PC-3 (cell line): Measurements from ENCODE around the gene ONECUT1. TPM values are rescaled to one million over a fixed set of nuclear protein-coding genes. Genes with fewer than 3 reads are reported as not detected.

Source experiments
- ATAC-seq: fragments of 200-7000 bp; cut with Tn5 transposase; 2 replicates; pipeline ENCODE4 v1.9.1; 2020; ENCODE audit warnings: mild to moderate bottlenecking, moderate library complexity
- BruUV-seq: library from RNA; stranded (reverse); fragments of 400-500 nt; replicated peaks from 2 replicates; lab custom pipeline; 2021; lab: Mats Ljungman, UMichigan
- CTCF ChIA-PET: fragments of 300-600 bp; sonication (Branson Sonifier 250); formaldehyde crosslinking; loops from one replicate; lab custom pipeline; 2022; ENCODE audit warnings: antibody characterized with exemption; lab: Charles Lee
- POLR2A ChIA-PET: fragments of 300-600 bp; sonication (Branson Sonifier 250); formaldehyde crosslinking; loops from one replicate; lab custom pipeline; 2022; ENCODE audit warnings: antibody characterized with exemption; ENCODE audit not compliant: unreplicated experiment; lab: Charles Lee
- DNase-seq: peaks from one replicate; pipeline ENCODE4 v3.0.0-alpha.2; 2015
- H2AFZ ChIP-seq: fragments of 300-600 bp; sonication (generic); 2 replicates; pipeline ENCODE4 v1.6.0; 2016; ENCODE audit warnings: antibody characterized with exemption, low read length
- H3F3A ChIP-seq: fragments of 300-600 bp; sonication (generic); one replicate; pipeline ENCODE4 v1.6.0; 2017; ENCODE audit warnings: antibody characterized with exemption, low read length, control low read depth, mild to moderate bottlenecking; ENCODE audit not compliant: unreplicated experiment
- H3K27ac ChIP-seq: fragments of 300-600 bp; sonication (generic); 2 replicates; pipeline ENCODE4 v1.5.1; 2016; ENCODE audit warnings: mild to moderate bottlenecking, low read length
- H3K27me3 ChIP-seq: fragments of 300-600 bp; sonication (generic); 2 replicates; pipeline ENCODE4 v1.6.1; 2016; ENCODE audit warnings: low read length, mixed read lengths
- H3K36me3 ChIP-seq: fragments of 300-600 bp; sonication (generic); 2 replicates; pipeline ENCODE4 v1.6.1; 2016; ENCODE audit warnings: low read depth, mixed run types, low read length, mixed read lengths
- H3K4me1 ChIP-seq: fragments of 300-600 bp; sonication (generic); 2 replicates; pipeline ENCODE4 v1.5.1; 2016; ENCODE audit warnings: low read length; ENCODE audit not compliant: insufficient read depth
- H3K4me2 ChIP-seq: fragments of 300-600 bp; sonication (generic); 2 replicates; pipeline ENCODE4 v1.6.0; 2016; ENCODE audit warnings: low read length
- H3K4me3 ChIP-seq: fragments of 300-600 bp; sonication (generic); 2 replicates; pipeline ENCODE4 v1.5.1; 2016; ENCODE audit warnings: mild to moderate bottlenecking, low read length, mixed read lengths
- H3K79me2 ChIP-seq: fragments of 300-600 bp; sonication (generic); 2 replicates; pipeline ENCODE4 v1.6.1; 2017; ENCODE audit warnings: low read length, mixed read lengths
- H3K9ac ChIP-seq: fragments of 300-600 bp; sonication (generic); 2 replicates; pipeline ENCODE4 v1.6.0; 2016; ENCODE audit warnings: mild to moderate bottlenecking, low read length
- H3K9me2 ChIP-seq: fragments of 300-600 bp; sonication (generic); replicated peaks from 2 replicates; pipeline ENCODE4 v1.6.1; 2016; ENCODE audit warnings: mixed run types, low read length, mixed read lengths
- H3K9me3 ChIP-seq: fragments of 300-600 bp; sonication (generic); 2 replicates; pipeline ENCODE4 v1.6.1; 2016; ENCODE audit warnings: low read length, mixed read lengths
- H4K20me1 ChIP-seq: fragments of 300-600 bp; sonication (generic); 2 replicates; pipeline ENCODE4 v1.6.1; 2016; ENCODE audit warnings: low read length, mixed read lengths
- EZH2 ChIP-seq: fragments of 300-600 bp; sonication (generic); IDR thresholded peaks from one replicate; pipeline ENCODE4 v1.6.1; 2017; ENCODE audit warnings: antibody characterized with exemption, mild to moderate bottlenecking, low read length; ENCODE audit not compliant: unreplicated experiment
- EZH2phosphoT487 ChIP-seq: fragments of 300-600 bp; sonication (generic); IDR thresholded peaks from 2 replicates; pipeline ENCODE4 v1.6.1; 2018; ENCODE audit warnings: mild to moderate bottlenecking, antibody characterized with exemption, low read length, borderline replicate concordance
- intact Hi-C: fragments of 100-400 bp; cut with micrococcal nuclease; formaldehyde crosslinking; loops from 2 replicates; pipeline ENCODE4 v1.9.0; 2023
- total RNA-seq: library from RNA; depleted of rRNA; stranded (reverse); fragments of >200 nt; gene quantifications from 2 replicates; pipeline ENCODE4 v1.2.3, GENCODE V29; 2014
- TF ChIP-seq, protein P1 (sequence below): fragments of 300-600 bp; sonication (generic); conservative IDR thresholded peaks from 2 replicates; pipeline ENCODE4 v1.5.1; 2017; ENCODE audit warnings: antibody characterized with exemption, low read depth, mild to moderate bottlenecking, low read length

Gene ONECUT1
- total RNA-seq, 1 experiment from 2014 or later, result not detected

DNA sequence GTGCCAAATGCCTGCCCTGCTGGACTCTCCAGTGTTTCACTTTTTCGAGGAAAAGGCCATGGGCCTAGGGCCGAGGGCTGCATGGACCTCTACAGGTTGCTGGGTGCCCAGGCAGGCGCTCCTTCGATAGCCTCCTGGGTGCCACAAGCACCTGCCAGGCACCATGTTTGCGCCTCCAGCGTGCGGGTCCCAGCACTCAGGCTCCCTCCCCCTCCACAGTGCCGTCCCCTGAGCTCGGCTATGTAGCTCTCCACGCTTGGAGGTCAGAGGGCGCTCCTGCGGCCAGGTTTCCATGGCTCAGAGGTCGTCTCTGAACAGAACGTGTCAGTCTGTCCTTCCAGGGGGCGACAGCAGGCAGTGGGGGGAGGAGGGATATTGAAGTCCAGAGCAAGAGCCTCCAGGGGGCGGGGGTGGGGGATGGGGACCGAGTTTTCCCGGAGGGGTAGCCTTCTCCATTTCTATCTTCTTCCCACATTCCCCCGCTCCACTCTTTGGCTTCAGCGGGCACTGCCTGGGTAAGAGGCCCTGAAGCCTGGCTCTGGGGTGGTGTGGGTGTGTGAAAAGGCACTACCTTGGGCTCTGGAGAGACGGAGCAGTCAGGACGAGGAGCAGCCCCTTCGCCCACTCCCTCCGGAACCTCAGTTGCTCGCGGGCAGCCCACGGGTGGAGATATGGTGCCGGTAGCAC, 3.6 kb downstream of the ONECUT1 start:
- ChIA-PET POLR2A (no interaction called here), CTCF (no interaction called here)
- ATAC-seq, result no peak
- no peaks in the 10 kb centered on the region for H3F3A ChIP-seq
- no TSS peak for BruUV-seq
- DNase-seq, result no peak
- no peaks in the 10 kb centered on the region for H3K9me3 ChIP-seq
- H3K27ac ChIP-seq, result no peak overlapping the region
- intact Hi-C loops, result no loop called here
- no peaks in the 10 kb centered on the region for H3K4me1 ChIP-seq
- H3K36me3 ChIP-seq, result no peaks in the 10 kb centered on the region
- no peak overlapping the region for H3K4me3 ChIP-seq
- TF ChIP-seq EZH2phosphoT487 (no peak), EZH2 (no peak)
- TF ChIP-seq, protein P1, sequence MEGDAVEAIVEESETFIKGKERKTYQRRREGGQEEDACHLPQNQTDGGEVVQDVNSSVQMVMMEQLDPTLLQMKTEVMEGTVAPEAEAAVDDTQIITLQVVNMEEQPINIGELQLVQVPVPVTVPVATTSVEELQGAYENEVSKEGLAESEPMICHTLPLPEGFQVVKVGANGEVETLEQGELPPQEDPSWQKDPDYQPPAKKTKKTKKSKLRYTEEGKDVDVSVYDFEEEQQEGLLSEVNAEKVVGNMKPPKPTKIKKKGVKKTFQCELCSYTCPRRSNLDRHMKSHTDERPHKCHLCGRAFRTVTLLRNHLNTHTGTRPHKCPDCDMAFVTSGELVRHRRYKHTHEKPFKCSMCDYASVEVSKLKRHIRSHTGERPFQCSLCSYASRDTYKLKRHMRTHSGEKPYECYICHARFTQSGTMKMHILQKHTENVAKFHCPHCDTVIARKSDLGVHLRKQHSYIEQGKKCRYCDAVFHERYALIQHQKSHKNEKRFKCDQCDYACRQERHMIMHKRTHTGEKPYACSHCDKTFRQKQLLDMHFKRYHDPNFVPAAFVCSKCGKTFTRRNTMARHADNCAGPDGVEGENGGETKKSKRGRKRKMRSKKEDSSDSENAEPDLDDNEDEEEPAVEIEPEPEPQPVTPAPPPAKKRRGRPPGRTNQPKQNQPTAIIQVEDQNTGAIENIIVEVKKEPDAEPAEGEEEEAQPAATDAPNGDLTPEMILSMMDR, result no peak
- H4K20me1 ChIP-seq, result no peaks in the 10 kb centered on the region
- H3K9ac ChIP-seq, result no peak overlapping the region
- no peak overlapping the region for H3K4me2 ChIP-seq
- H3K79me2 ChIP-seq, result no peaks in the 10 kb centered on the region
- no peak overlapping the region for H2AFZ ChIP-seq
- H3K27me3 ChIP-seq, result peaks cover 14% of the 10 kb centered on the region
- no peaks in the 10 kb centered on the region for H3K9me2 ChIP-seq

- no peak overlapping the region for H3K4me3 ChIP-seq
- H3K9me2 ChIP-seq, result no peaks in the 10 kb centered on the region
- H3K4me2 ChIP-seq, result no peak overlapping the region
- no peak for TF ChIP-seq EZH2phosphoT487
- no peak for TF ChIP-seq EZH2
- TF ChIP-seq, protein P1, result no peak
- ATAC-seq (no peak), DNase-seq (no peak)
- no TSS peak for BruUV-seq
- H3K4me1 ChIP-seq, result no peaks in the 10 kb centered on the region
- H3K27me3 ChIP-seq, result peaks cover 18% of the 10 kb centered on the region
- CTCF ChIA-PET, result no interaction called here
- intact Hi-C loops, result no loop called here
- POLR2A ChIA-PET, result no interaction called here
- no peaks in the 10 kb centered on the region for H4K20me1 ChIP-seq
- H3K79me2 ChIP-seq, result no peaks in the 10 kb centered on the region
- H3K9ac ChIP-seq, result no peak overlapping the region
- H2AFZ ChIP-seq, result no peak overlapping the region
- no peaks in the 10 kb centered on the region for H3K9me3 ChIP-seq
- H3K27ac ChIP-seq, result no peak overlapping the region
- no peaks in the 10 kb centered on the region for H3F3A ChIP-seq
- H3K36me3 ChIP-seq, result no peaks in the 10 kb centered on the region
Observed at GRCh38 chr15:52785672-52786406, 4.3 kb downstream of the ONECUT1 start.
